ENCODE data around the gene SPRTN. TPM values are rescaled to one million over a fixed set of nuclear protein-coding genes. Genes with fewer than 3 reads are reported as not detected.

The SPRTN gene
- total RNA-seq, 4 donors from 2014 or later: 8.7 to 15.1 (median 10.7) TPM

GRCh38 chr1:231385416-231385748 lies 47.3 kb downstream of the SPRTN start:
- DNase-seq (no peak), ATAC-seq (no peak)
- no peaks in the 10 kb centered on the region for H3K9me3 ChIP-seq
- TF ChIP-seq POLR2A (IDR thresholded peaks at IDR 0.05): no peak
- TF ChIP-seq, protein P1, sequence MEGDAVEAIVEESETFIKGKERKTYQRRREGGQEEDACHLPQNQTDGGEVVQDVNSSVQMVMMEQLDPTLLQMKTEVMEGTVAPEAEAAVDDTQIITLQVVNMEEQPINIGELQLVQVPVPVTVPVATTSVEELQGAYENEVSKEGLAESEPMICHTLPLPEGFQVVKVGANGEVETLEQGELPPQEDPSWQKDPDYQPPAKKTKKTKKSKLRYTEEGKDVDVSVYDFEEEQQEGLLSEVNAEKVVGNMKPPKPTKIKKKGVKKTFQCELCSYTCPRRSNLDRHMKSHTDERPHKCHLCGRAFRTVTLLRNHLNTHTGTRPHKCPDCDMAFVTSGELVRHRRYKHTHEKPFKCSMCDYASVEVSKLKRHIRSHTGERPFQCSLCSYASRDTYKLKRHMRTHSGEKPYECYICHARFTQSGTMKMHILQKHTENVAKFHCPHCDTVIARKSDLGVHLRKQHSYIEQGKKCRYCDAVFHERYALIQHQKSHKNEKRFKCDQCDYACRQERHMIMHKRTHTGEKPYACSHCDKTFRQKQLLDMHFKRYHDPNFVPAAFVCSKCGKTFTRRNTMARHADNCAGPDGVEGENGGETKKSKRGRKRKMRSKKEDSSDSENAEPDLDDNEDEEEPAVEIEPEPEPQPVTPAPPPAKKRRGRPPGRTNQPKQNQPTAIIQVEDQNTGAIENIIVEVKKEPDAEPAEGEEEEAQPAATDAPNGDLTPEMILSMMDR (IDR thresholded peaks at IDR 0.05 in 4 of 5, conservative IDR thresholded peaks at IDR 0.05 in 1 of 5): no peak
- H3K27ac ChIP-seq: peak overlapping the region; percentile 82 to 89 (median 89)
- in situ Hi-C loops (cut with MboI; ENCODE audit: low sequenced_read_pairs in 4 of 4): no loop called here
- intact Hi-C loops (cut with DNase I; ENCODE audit: low total_unique reads): no loop called here
- H3K4me3 ChIP-seq: peak overlapping the region in 2 of 4 donors; percentile 13 to 50
- H3K36me3 ChIP-seq: no peaks in the 10 kb centered on the region
- H3K4me1 ChIP-seq: peaks cover 84 to 94% of the 10 kb centered on the region in 2 donors
- H3K27me3 ChIP-seq: no peaks in the 10 kb centered on the region

GRCh38 chr1:231386466-231386865 lies 48.4 kb downstream of the SPRTN start:
- ATAC-seq: no peak
- peaks cover 77 to 89% of the 10 kb centered on the region in 2 donors for H3K4me1 ChIP-seq
- H3K4me3 ChIP-seq: peak overlapping the region in 1 of 4 donors; percentile 50
- intact Hi-C loops (cut with DNase I; ENCODE audit: low total_unique reads): no loop called here
- H3K27ac ChIP-seq: peak overlapping the region; percentile 82 to 89 (median 89)
- H3K27me3 ChIP-seq: no peaks in the 10 kb centered on the region
- no peak for DNase-seq
- TF ChIP-seq, protein P1 (IDR thresholded peaks at IDR 0.05 in 4 of 5, conservative IDR thresholded peaks at IDR 0.05 in 1 of 5): no peak
- no peak for TF ChIP-seq POLR2A (IDR thresholded peaks at IDR 0.05)
- H3K36me3 ChIP-seq: no peaks in the 10 kb centered on the region
- in situ Hi-C loops (cut with MboI; ENCODE audit: low sequenced_read_pairs in 4 of 4): no loop called here
- H3K9me3 ChIP-seq: no peaks in the 10 kb centered on the region

GRCh38 chr1:231387770-231388669 lies 49.9 kb downstream of the SPRTN start:
- Histone ChIP-seq H3K36me3 (no peaks in the 10 kb centered on the region), H3K9me3 (no peaks in the 10 kb centered on the region), H3K4me1 (peaks cover 69 to 73% of the 10 kb centered on the region in 2 donors), H3K27ac (peak overlapping the region; percentile 35 to 89 (median 89)), H3K4me3 (no peak overlapping the region), H3K27me3 (no peaks in the 10 kb centered on the region)
- ATAC-seq (no peak), DNase-seq (no peak)
- intact Hi-C loops (cut with DNase I; ENCODE audit: low total_unique reads) (no loop called here), in situ Hi-C loops (cut with MboI; ENCODE audit: low sequenced_read_pairs in 4 of 4) (no loop called here)
- TF ChIP-seq, protein P1 (IDR thresholded peaks at IDR 0.05 in 4 of 5, conservative IDR thresholded peaks at IDR 0.05 in 1 of 5): no peak
- no peak for TF ChIP-seq POLR2A (IDR thresholded peaks at IDR 0.05)

DNA sequence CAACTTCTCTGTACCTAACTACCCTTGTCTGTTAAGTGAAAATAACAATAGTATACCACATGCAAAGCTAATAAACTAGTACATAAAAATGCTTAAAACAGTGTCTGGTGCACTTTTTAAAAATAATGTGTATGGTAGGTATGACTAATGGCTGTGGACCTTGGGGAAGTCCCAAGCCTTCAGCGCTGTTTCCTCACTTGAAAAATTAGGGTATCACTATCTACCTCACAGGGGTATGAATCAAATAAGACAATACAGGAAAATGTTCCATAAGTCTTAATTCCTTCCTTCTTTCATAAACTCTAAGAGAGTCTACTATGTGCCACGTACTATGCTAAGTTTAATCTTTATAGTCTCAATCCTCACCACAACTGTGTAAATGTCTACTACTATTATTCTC lies 52.0 kb downstream of the SPRTN start:
- peaks cover 62 to 70% of the 10 kb centered on the region in 2 donors for H3K4me1 ChIP-seq
- TF ChIP-seq POLR2A (IDR thresholded peaks at IDR 0.05): no peak
- TF ChIP-seq, protein P1 (IDR thresholded peaks at IDR 0.05 in 4 of 5, conservative IDR thresholded peaks at IDR 0.05 in 1 of 5): no peak
- ATAC-seq (no peak), DNase-seq (no peak)
- intact Hi-C loops (cut with DNase I; ENCODE audit: low total_unique reads) (no loop called here), in situ Hi-C loops (cut with MboI; ENCODE audit: low sequenced_read_pairs in 4 of 4) (no loop called here)
- no peaks in the 10 kb centered on the region for H3K9me3 ChIP-seq
- peak overlapping the region; percentile 35 to 89 (median 62) for H3K27ac ChIP-seq
- no peaks in the 10 kb centered on the region for H3K36me3 ChIP-seq
- no peak overlapping the region for H3K4me3 ChIP-seq
- no peaks in the 10 kb centered on the region for H3K27me3 ChIP-seq
